ENCODE results near the gene RAD23A. TPM values are rescaled to one million over a fixed set of nuclear protein-coding genes. Genes with fewer than 3 reads are reported as not detected.

Gene RAD23A
- polyA plus RNA-seq, 1 donor from 2014 or later = 37.4 TPM

- H3K9me2 ChIP-seq (ENCODE audit: insufficient read depth, low read length) = no peaks in the 10 kb centered on the region
- H3K4me2 ChIP-seq (ENCODE audit: low read length) = no peak overlapping the region
- no peaks in the 10 kb centered on the region for H3F3A ChIP-seq (ENCODE audit: insufficient read depth, low read length, poor library complexity, severe bottlenecking)
- H3K79me2 ChIP-seq (replicated peaks; ENCODE audit: insufficient read depth, low read length) = no peaks in the 10 kb centered on the region
- H3K36me3 ChIP-seq (ENCODE audit: insufficient read depth, low read length) = no peaks in the 10 kb centered on the region
- no peak overlapping the region for H3K27ac ChIP-seq (ENCODE audit: low read length)
- TF ChIP-seq TAF1 (IDR thresholded peaks at IDR 0.05; ENCODE audit: low read depth) (no peak), EP300 (conservative IDR thresholded peaks at IDR 0.05; ENCODE audit: poor library complexity, severe bottlenecking) (no peak), MXI1 (conservative IDR thresholded peaks at IDR 0.05; ENCODE audit: poor library complexity, severe bottlenecking) (no peak), SMC3 (conservative IDR thresholded peaks at IDR 0.05; ENCODE audit: poor library complexity) (no peak)
- peak overlapping the region; percentile 62 for H3K4me3 ChIP-seq (ENCODE audit: low read length)
- no peaks in the 10 kb centered on the region for H3K9me3 ChIP-seq (ENCODE audit: low read length)
- H4K20me1 ChIP-seq (ENCODE audit: insufficient read depth) = no peaks in the 10 kb centered on the region
- H3K9ac ChIP-seq (ENCODE audit: low read length) = no peak overlapping the region
- H2AFZ ChIP-seq (ENCODE audit: low read depth, low read length) = no peak overlapping the region
- peaks cover 82% of the 10 kb centered on the region for H3K27me3 ChIP-seq (ENCODE audit: insufficient read depth, low read depth, low read length)
Observed at GRCh38 chr19:12995596-12996405, 50.1 kb downstream of the RAD23A start.

DNA sequence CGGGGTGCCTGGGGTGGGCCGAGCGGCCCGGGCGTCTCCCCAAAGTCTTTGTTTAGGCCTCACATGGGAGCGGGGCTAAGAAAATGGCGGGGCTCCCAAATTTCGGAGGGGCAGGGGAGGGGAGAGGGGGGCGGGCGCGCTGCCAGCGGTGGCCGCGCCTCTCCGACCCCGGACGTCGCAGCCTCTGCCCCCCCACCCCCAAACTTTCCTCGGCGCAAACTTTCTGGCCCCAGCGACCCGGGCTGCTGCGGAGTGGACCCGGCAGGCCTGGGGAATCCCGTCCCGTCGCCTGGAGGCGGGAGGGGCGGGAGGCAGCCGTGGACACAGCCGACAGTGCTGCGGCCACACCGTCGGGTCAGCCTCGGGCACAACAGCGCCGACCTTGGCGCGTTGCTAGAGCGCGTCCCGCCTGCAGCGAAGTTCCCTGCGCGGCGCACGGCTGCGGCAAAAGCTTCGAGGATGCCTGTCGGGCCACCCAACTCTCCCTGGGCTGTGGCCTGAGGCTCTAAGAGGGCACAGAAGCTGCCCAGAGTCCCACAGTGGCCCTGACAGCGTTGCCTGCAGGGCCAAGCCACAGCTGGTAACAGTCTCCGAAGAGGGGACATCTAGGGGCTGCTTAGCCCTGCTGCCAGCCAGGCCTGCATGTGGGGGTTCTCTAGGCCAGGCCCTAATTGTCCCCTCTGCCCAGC is 50.9 kb downstream of the RAD23A start:
- Histone ChIP-seq H3K9ac (ENCODE audit: low read length) (no peak overlapping the region), H3K4me2 (ENCODE audit: low read length) (no peak overlapping the region), H3K79me2 (replicated peaks; ENCODE audit: insufficient read depth, low read length) (no peaks in the 10 kb centered on the region), H3K4me3 (ENCODE audit: low read length) (peak overlapping the region; percentile 62), H3F3A (ENCODE audit: insufficient read depth, low read length, poor library complexity, severe bottlenecking) (no peaks in the 10 kb centered on the region), H3K9me2 (ENCODE audit: insufficient read depth, low read length) (no peaks in the 10 kb centered on the region), H2AFZ (ENCODE audit: low read depth, low read length) (no peak overlapping the region), H3K9me3 (ENCODE audit: low read length) (no peaks in the 10 kb centered on the region), H3K27ac (ENCODE audit: low read length) (no peak overlapping the region), H4K20me1 (ENCODE audit: insufficient read depth) (no peaks in the 10 kb centered on the region), H3K36me3 (ENCODE audit: insufficient read depth, low read length) (no peaks in the 10 kb centered on the region), H3K27me3 (ENCODE audit: insufficient read depth, low read depth, low read length) (peaks cover 82% of the 10 kb centered on the region)
- no peak for TF ChIP-seq POLR2AphosphoS5 (IDR thresholded peaks at IDR 0.05)
- TF ChIP-seq EZH2 (IDR thresholded peaks at IDR 0.05; ENCODE audit: borderline replicate concordance, insufficient read depth, low read length, poor library complexity, severe bottlenecking) = peak; percentile 49

GRCh38 chr19:12997179-12997966 is 51.7 kb downstream of the RAD23A start:
- Histone ChIP-seq H4K20me1 (ENCODE audit: insufficient read depth) (no peaks in the 10 kb centered on the region), H3K27me3 (ENCODE audit: insufficient read depth, low read depth, low read length) (peaks cover 85% of the 10 kb centered on the region), H3K27ac (ENCODE audit: low read length) (no peak overlapping the region), H2AFZ (ENCODE audit: low read depth, low read length) (no peak overlapping the region), H3K36me3 (ENCODE audit: insufficient read depth, low read length) (no peaks in the 10 kb centered on the region), H3K4me3 (ENCODE audit: low read length) (no peak overlapping the region), H3K9ac (ENCODE audit: low read length) (no peak overlapping the region), H3K9me2 (ENCODE audit: insufficient read depth, low read length) (no peaks in the 10 kb centered on the region), H3F3A (ENCODE audit: insufficient read depth, low read length, poor library complexity, severe bottlenecking) (no peaks in the 10 kb centered on the region), H3K9me3 (ENCODE audit: low read length) (no peaks in the 10 kb centered on the region), H3K4me2 (ENCODE audit: low read length) (no peak overlapping the region), H3K79me2 (replicated peaks; ENCODE audit: insufficient read depth, low read length) (no peaks in the 10 kb centered on the region)
- TF ChIP-seq MXI1 (conservative IDR thresholded peaks at IDR 0.05; ENCODE audit: poor library complexity, severe bottlenecking) = no peak
- TF ChIP-seq, protein P1, sequence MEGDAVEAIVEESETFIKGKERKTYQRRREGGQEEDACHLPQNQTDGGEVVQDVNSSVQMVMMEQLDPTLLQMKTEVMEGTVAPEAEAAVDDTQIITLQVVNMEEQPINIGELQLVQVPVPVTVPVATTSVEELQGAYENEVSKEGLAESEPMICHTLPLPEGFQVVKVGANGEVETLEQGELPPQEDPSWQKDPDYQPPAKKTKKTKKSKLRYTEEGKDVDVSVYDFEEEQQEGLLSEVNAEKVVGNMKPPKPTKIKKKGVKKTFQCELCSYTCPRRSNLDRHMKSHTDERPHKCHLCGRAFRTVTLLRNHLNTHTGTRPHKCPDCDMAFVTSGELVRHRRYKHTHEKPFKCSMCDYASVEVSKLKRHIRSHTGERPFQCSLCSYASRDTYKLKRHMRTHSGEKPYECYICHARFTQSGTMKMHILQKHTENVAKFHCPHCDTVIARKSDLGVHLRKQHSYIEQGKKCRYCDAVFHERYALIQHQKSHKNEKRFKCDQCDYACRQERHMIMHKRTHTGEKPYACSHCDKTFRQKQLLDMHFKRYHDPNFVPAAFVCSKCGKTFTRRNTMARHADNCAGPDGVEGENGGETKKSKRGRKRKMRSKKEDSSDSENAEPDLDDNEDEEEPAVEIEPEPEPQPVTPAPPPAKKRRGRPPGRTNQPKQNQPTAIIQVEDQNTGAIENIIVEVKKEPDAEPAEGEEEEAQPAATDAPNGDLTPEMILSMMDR (IDR thresholded peaks at IDR 0.05; ENCODE audit: poor library complexity, severe bottlenecking) = no peak
- no peak for TF ChIP-seq EZH2 (IDR thresholded peaks at IDR 0.05; ENCODE audit: borderline replicate concordance, insufficient read depth, low read length, poor library complexity, severe bottlenecking)
- TF ChIP-seq, protein P2, sequence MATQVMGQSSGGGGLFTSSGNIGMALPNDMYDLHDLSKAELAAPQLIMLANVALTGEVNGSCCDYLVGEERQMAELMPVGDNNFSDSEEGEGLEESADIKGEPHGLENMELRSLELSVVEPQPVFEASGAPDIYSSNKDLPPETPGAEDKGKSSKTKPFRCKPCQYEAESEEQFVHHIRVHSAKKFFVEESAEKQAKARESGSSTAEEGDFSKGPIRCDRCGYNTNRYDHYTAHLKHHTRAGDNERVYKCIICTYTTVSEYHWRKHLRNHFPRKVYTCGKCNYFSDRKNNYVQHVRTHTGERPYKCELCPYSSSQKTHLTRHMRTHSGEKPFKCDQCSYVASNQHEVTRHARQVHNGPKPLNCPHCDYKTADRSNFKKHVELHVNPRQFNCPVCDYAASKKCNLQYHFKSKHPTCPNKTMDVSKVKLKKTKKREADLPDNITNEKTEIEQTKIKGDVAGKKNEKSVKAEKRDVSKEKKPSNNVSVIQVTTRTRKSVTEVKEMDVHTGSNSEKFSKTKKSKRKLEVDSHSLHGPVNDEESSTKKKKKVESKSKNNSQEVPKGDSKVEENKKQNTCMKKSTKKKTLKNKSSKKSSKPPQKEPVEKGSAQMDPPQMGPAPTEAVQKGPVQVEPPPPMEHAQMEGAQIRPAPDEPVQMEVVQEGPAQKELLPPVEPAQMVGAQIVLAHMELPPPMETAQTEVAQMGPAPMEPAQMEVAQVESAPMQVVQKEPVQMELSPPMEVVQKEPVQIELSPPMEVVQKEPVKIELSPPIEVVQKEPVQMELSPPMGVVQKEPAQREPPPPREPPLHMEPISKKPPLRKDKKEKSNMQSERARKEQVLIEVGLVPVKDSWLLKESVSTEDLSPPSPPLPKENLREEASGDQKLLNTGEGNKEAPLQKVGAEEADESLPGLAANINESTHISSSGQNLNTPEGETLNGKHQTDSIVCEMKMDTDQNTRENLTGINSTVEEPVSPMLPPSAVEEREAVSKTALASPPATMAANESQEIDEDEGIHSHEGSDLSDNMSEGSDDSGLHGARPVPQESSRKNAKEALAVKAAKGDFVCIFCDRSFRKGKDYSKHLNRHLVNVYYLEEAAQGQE (IDR thresholded peaks at IDR 0.05; ENCODE audit: borderline replicate concordance) = no peak
- no peak for TF ChIP-seq EP300 (conservative IDR thresholded peaks at IDR 0.05; ENCODE audit: poor library complexity, severe bottlenecking)
- TF ChIP-seq POLR2AphosphoS5 (IDR thresholded peaks at IDR 0.05) = no peak
- no peak for TF ChIP-seq RAD21 (conservative IDR thresholded peaks at IDR 0.05)
- no peak for TF ChIP-seq TAF1 (IDR thresholded peaks at IDR 0.05; ENCODE audit: low read depth)
- no peak for TF ChIP-seq SMC3 (conservative IDR thresholded peaks at IDR 0.05; ENCODE audit: poor library complexity)
